NCI-H2081 treated with DMSO at 0.1 percent for 48 hours (cell line): Measurements from ENCODE around the gene UBALD1.
A peak's percentile ranks its signal among the peaks of the same experiment; 100 is the strongest.

Source experiments
- DNase-seq: peaks from one replicate; lab custom pipeline; 2025; lab: John Stamatoyannopoulos, UW

UBALD1 gene

GRCh38 chr16:4616047-4616811 is 1.5 kb upstream of the UBALD1 start:
- peak; percentile 96 for DNase-seq

- no peak for DNase-seq
Observed at GRCh38 chr16:4615384-4616046, 827 bp upstream of the UBALD1 start.

- DNase-seq = no peak
Observed at GRCh38 chr16:4613636-4614570, 785 bp downstream of the UBALD1 start.

GRCh38 chr16:4612977-4613635 is 1.6 kb downstream of the UBALD1 start:
- DNase-seq = no peak

GRCh38 chr16:4612474-4612931 is 2.2 kb downstream of the UBALD1 start:
- DNase-seq = no peak

- DNase-seq = no peak
Observed at GRCh38 chr16:4611337-4612021, 3.2 kb downstream of the UBALD1 start.

- DNase-seq = no peak
Observed at GRCh38 chr16:4610011-4611005, 4.4 kb downstream of the UBALD1 start.

- no peak for DNase-seq
Observed at GRCh38 chr16:4609200-4610010, 5.3 kb downstream of the UBALD1 start.

GRCh38 chr16:4608704-4608980 is 6.0 kb downstream of the UBALD1 start:
- DNase-seq = no peak

GRCh38 chr16:4607841-4608703 is 6.6 kb downstream of the UBALD1 start:
- DNase-seq = no peak

- no peak for DNase-seq
Observed at GRCh38 chr16:4606354-4606753, 8.3 kb downstream of the UBALD1 start.

- no peak for DNase-seq
Observed at GRCh38 chr16:4604401-4604800, 10.3 kb downstream of the UBALD1 start.

- DNase-seq = no peak
Observed at GRCh38 chr16:4603624-4604170, 11.0 kb downstream of the UBALD1 start.

GRCh38 chr16:4602331-4602730 is 12.4 kb downstream of the UBALD1 start:
- DNase-seq = no peak

- no peak for DNase-seq
Observed at GRCh38 chr16:4601864-4602186, 12.9 kb downstream of the UBALD1 start.

GRCh38 chr16:4601036-4601863 is 13.4 kb downstream of the UBALD1 start:
- no peak for DNase-seq

GRCh38 chr16:4599545-4599944 is 15.1 kb downstream of the UBALD1 start:
- DNase-seq = no peak
